Activated T-cell treated with anti-CD3 and anti-CD28 coated beads, Interleukin-2, amount 50 U/mL, for 4 hours (primary cell): ENCODE data around the gene FAAP100. TPM values are rescaled to one million over a fixed set of nuclear protein-coding genes. Genes with fewer than 3 reads are reported as not detected.

Source experiments
- ATAC-seq, 2 donors: fragments of 200-7000 bp; cut with Tn5 transposase; one replicate each; pipeline ENCODE4 v1.10.0; 2021
- DNase-seq: peaks from one replicate; pipeline ENCODE4 v3.0.0-alpha.2; 2020
- H3K27me3 Mint-ChIP-seq: one replicate; pipeline ENCODE4 v1.8.0; 2021; ENCODE audit warnings: low read depth, mixed read lengths
- H3K36me3 Mint-ChIP-seq: one replicate; pipeline ENCODE4 v1.8.0; 2022; ENCODE audit warnings: mixed read lengths; ENCODE audit not compliant: insufficient read depth
- H3K4me1 Mint-ChIP-seq: one replicate; pipeline ENCODE4 v1.8.0; 2021; ENCODE audit warnings: low read depth, mixed read lengths
- H3K4me3 Mint-ChIP-seq: one replicate; pipeline ENCODE4 v1.8.0; 2021; ENCODE audit warnings: mild to moderate bottlenecking, moderate library complexity, mixed read lengths
- H3K9me3 Mint-ChIP-seq: one replicate; pipeline ENCODE4 v1.8.0; 2021; ENCODE audit warnings: mixed read lengths
- total RNA-seq, 3 donors: library from RNA; stranded (reverse); gene quantifications; one replicate each; pipeline ENCODE4 v1.2.1, GENCODE V29; 2021

The FAAP100 gene
- total RNA-seq, 3 donors from 2014 or later, result 59.3 to 63.3 (median 61.6) TPM

DNA sequence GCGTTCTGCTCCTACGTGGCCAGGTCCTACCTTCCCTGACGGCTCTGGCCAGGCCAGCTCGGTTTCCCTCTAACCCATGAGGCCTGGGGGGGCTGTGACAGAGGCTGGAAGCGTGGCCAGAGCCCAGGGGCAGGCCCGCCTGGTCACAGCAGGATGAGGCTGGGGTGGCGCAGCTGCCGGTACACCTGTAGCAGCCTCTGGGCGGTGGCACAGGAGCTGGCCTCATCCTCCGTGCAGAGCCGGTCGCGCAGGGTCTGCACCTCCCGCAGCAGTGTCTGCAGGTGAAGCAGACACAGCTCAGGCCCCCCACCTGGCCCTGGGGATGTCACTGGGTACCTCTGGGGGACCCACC is 11.5 kb downstream of the FAAP100 start:
- H3K4me3 Mint-ChIP-seq, result no peak overlapping the region
- peaks cover 5% of the 10 kb centered on the region for H3K27me3 Mint-ChIP-seq
- peaks cover 10% of the 10 kb centered on the region for H3K36me3 Mint-ChIP-seq
- ATAC-seq, result no peak
- no peaks in the 10 kb centered on the region for H3K4me1 Mint-ChIP-seq
- H3K9me3 Mint-ChIP-seq, result no peaks in the 10 kb centered on the region
- DNase-seq, result no peak

- no peaks in the 10 kb centered on the region for H3K9me3 Mint-ChIP-seq
- DNase-seq (no peak), ATAC-seq (no peak)
- H3K4me1 Mint-ChIP-seq, result no peaks in the 10 kb centered on the region
- peaks cover 5% of the 10 kb centered on the region for H3K27me3 Mint-ChIP-seq
- H3K4me3 Mint-ChIP-seq, result no peak overlapping the region
- H3K36me3 Mint-ChIP-seq, result peaks cover 10% of the 10 kb centered on the region
These were observed 12.0 kb downstream of the FAAP100 start for GRCh38 chr17:81539961-81540675.

GRCh38 chr17:81539571-81539900 is 12.6 kb downstream of the FAAP100 start:
- no peaks in the 10 kb centered on the region for H3K4me1 Mint-ChIP-seq

DNA sequence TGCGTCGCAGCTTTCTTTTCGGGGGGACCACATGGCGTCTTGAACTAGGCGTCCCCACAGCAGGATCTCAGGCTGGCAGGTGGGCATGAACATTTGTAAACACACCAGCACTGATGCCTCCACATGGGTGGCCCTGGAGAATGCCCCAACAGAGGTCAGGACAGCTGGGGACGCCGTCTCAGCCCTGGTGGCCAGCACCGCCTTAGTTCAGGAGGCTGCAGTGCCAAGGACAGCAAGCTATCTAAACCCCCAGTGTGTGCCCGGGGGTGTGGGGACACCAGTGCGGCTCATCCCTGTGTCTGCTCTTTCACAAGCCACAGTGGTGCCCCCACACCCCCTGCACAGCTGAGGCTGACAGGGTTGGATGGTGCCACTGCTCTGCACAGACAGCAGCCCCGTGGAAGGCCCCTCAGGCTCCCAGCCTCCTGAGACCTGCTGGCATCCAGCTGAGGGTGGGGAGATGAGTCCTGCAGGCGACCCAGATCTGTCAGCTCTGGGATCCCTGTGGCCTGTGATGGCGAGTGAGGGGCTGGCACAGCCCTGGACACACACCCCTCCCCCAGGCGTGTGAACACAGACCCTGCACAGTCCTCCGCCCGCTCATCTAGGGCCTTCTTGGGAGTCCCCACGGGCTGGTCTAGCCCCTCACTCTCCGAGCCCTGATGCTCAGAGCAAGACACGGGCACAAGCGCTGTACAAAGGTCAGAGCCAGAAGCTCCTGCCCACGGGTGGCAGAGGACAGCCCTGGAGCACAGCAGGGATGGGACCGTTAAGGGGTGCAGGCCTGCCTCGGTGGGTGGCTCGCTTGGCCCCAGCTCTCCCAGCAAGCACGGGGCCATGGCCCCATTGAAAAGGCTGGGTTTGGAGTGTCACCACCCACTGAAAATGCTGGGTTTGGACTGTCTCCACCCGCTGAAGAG is 13.2 kb downstream of the FAAP100 start:
- DNase-seq, result no peak
- H3K36me3 Mint-ChIP-seq, result peaks cover 10% of the 10 kb centered on the region
- no peaks in the 10 kb centered on the region for H3K4me1 Mint-ChIP-seq
- H3K27me3 Mint-ChIP-seq, result peaks cover 9% of the 10 kb centered on the region
- H3K9me3 Mint-ChIP-seq, result no peaks in the 10 kb centered on the region
- ATAC-seq, result no peak
- H3K4me3 Mint-ChIP-seq, result no peak overlapping the region

More at GRCh38 chr17:81539571-81539900, 12.6 kb downstream of the FAAP100 start:
- ATAC-seq (no peak), DNase-seq (no peak)
- Mint-ChIP-seq H3K9me3 (no peaks in the 10 kb centered on the region), H3K4me3 (no peak overlapping the region), H3K36me3 (peaks cover 10% of the 10 kb centered on the region), H3K27me3 (peaks cover 6% of the 10 kb centered on the region)

DNA sequence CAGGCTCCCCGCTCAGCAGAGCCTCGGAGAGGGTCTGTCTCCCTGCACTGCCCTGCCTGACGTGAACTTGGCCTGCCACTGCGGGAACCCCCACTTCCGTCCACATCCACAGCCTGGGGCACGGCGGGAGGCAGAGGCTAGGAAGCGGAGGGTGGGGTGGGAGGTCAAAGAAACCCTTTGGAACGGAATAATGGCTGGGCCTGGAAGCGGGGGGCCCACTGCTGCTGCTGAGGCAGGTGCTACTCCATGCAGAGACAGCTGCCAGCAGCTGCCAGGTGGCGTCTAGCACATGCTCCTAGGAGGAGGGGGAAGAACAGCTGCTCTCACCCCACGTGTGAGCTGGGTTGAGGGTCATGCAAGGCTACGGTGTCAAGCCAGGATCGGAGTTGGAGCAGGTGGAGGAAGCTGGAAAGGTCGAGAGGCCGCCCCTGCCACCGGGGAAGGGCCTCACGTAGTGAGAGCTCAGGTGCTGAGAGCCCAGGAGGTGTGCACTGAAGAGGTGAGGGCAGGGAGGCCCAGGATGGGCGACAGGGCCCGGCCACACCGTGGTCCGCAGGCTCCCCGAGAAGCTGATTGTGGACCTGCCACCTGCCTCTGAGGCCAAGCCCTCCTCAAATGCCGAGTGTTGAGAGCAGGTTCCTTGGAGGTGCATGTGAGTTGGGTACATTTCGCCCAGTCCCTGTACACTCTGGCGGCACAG is 14.1 kb downstream of the FAAP100 start:
- Mint-ChIP-seq H3K9me3 (no peaks in the 10 kb centered on the region), H3K36me3 (peaks cover 9% of the 10 kb centered on the region), H3K4me1 (no peaks in the 10 kb centered on the region), H3K27me3 (peaks cover 16% of the 10 kb centered on the region), H3K4me3 (no peak overlapping the region)
- no peak for DNase-seq
- no peak for ATAC-seq

DNA sequence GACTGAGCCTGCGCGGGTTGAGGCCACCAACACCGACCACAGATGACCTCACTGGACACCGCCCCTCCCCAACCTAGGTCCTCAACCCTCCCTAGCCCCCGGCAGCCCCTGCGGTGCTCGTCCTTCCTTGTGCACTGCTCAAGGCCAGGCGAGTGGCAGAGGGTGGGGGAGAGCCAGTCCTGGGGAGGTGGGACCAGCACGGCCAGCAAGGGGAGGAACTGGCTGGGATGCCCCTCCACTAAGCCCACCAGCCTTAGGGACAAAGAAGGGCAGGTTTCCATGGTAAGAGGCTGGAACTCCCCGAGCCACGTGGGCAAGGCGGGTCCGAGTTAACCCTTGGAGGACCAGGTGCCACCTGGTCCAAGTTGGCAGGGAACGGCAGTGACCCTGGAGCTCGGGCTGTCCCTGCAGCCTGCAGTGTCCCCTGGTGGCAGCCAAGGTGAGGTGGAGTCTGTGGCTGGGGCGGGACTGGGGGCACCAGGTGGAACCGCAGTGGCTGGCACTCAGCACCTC is 14.8 kb downstream of the FAAP100 start:
- no peak for DNase-seq
- Mint-ChIP-seq H3K9me3 (no peaks in the 10 kb centered on the region), H3K27me3 (peaks cover 16% of the 10 kb centered on the region), H3K4me3 (no peak overlapping the region), H3K4me1 (no peaks in the 10 kb centered on the region), H3K36me3 (peaks cover 7% of the 10 kb centered on the region)
- peak; percentile 45 to 49 for ATAC-seq

DNA sequence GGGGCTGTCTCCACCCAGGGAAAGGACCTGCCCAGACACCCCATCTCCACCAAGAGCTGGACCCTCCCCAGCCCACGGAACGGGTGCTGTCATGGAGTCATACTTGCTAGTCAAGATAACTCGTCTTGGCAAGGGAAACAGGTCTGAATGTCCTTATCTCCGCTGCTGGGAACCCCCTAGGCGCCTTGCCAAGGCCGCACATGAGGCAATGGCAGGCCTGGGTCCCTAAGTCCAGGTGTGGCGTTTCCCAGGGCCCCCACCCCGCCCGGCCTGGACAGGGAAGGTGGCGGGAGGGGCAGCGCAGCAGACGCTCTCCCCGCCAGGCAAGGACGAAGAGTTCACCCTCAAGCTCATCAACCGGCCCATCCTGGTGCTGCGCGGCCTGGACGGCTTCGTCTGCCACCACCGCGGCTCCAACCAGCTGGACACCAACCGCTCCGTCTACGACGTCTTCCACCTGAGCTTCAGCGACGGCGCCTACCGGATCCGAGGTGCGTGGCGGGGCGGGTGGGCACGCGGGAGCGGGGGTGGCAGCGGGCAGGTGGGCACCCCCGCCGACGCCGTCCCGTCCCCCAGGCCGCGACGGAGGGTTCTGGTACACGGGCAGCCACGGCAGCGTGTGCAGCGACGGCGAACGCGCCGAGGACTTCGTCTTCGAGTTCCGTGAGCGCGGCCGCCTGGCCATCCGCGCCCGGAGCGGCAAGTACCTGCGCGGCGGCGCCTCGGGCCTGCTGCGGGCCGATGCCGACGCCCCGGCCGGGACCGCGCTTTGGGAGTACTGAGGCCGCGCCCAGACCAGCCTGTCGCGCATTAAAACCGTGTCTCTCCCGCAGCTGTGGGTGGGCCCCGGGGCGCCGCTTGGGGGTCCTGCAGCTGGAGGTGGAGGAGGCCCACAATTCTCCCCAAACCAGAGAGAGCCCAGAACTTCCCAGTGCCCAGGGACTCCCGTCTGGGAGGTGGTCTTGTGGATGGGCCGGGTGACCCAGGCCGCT is 15.6 kb downstream of the FAAP100 start:
- Mint-ChIP-seq H3K27me3 (peaks cover 16% of the 10 kb centered on the region), H3K4me1 (no peaks in the 10 kb centered on the region), H3K36me3 (peaks cover 4% of the 10 kb centered on the region), H3K4me3 (no peak overlapping the region), H3K9me3 (no peaks in the 10 kb centered on the region)
- ATAC-seq (peak in 1 of 2 donors; percentile 26), DNase-seq (no peak)

DNA sequence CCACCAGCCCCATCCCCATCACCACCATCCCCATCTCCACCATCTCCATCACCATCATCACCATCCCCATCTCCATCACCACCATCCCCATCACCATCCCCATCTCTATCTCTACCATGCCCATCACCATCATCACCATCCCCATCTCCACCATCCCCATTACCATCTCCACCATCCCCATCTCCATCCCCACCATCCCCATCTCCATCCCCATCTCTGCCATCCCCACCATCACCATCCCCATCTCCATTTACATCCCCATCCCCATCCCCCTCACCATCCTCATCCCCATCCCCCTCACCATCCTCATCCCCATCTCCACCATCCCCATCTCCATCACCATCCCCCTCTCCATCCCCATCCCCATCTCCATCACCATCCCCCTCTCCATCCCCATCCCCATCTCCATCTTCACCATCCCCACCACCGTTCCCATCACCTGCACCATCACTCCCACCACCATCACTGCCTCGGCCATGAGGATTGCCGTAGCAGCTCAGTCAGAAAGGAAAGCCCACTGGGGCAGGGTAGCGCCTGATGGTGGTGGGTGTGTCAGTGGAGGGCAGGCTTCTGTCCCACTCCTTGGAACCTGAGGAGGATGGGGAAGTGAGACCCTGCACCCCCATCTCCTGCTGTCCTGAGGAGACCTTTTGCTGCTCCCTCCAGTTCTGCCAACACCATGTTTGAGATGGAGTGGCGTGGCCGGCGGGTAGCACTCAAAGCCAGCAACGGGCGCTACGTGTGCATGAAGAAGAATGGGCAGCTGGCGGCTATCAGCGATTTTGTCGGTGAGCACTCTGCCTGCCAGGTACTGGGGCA is 16.5 kb downstream of the FAAP100 start:
- no peak for DNase-seq
- Mint-ChIP-seq H3K4me1 (no peaks in the 10 kb centered on the region), H3K27me3 (peaks cover 16% of the 10 kb centered on the region), H3K36me3 (peaks cover 3% of the 10 kb centered on the region), H3K4me3 (no peak overlapping the region), H3K9me3 (no peaks in the 10 kb centered on the region)
- no peak for ATAC-seq

- no peak for DNase-seq
- H3K9me3 Mint-ChIP-seq, result no peaks in the 10 kb centered on the region
- H3K27me3 Mint-ChIP-seq, result peaks cover 16% of the 10 kb centered on the region
- H3K4me1 Mint-ChIP-seq, result no peaks in the 10 kb centered on the region
- no peak overlapping the region for H3K4me3 Mint-ChIP-seq
- no peak for ATAC-seq
- H3K36me3 Mint-ChIP-seq, result peaks cover 3% of the 10 kb centered on the region
These were observed 17.2 kb downstream of the FAAP100 start for GRCh38 chr17:81535007-81535328.

GRCh38 chr17:81534157-81535006 is 17.8 kb downstream of the FAAP100 start:
- no peak for DNase-seq
- Mint-ChIP-seq H3K27me3 (peaks cover 16% of the 10 kb centered on the region), H3K4me3 (no peak overlapping the region), H3K9me3 (no peaks in the 10 kb centered on the region), H3K36me3 (peaks cover 3% of the 10 kb centered on the region), H3K4me1 (no peaks in the 10 kb centered on the region)
- no peak for ATAC-seq

- no peak for ATAC-seq
- no peak overlapping the region for H3K4me3 Mint-ChIP-seq
These were observed 18.6 kb downstream of the FAAP100 start for GRCh38 chr17:81533339-81534141.

More at GRCh38 chr17:81533339-81534141, 18.6 kb downstream of the FAAP100 start:
- H3K36me3 Mint-ChIP-seq, result peaks cover 3% of the 10 kb centered on the region
- no peaks in the 10 kb centered on the region for H3K9me3 Mint-ChIP-seq
- DNase-seq, result no peak
- H3K4me1 Mint-ChIP-seq, result no peaks in the 10 kb centered on the region
- H3K27me3 Mint-ChIP-seq, result peaks cover 16% of the 10 kb centered on the region
